ENCODE measurements around the gene PCNX2. TPM values are rescaled to one million over a fixed set of nuclear protein-coding genes. Genes with fewer than 3 reads are reported as not detected.

The PCNX2 gene
- total RNA-seq, 1 donor from 2014 or later: 48.8 TPM

GRCh38 chr1:233268389-233269022 lies 27.0 kb downstream of the PCNX2 start:
- intact Hi-C loops (cut with micrococcal nuclease): loop anchor here (1.0 kb wide), 1 partner anchor 14 kb away; no protein-coding TSS in a partner anchor

- intact Hi-C loops (cut with micrococcal nuclease): loop anchor here (5.0 kb wide), 1 partner anchor 36 kb away; the partner anchor contains the start of gene PCNX2
Observed at GRCh38 chr1:233261695-233262094, 33.8 kb downstream of the PCNX2 start.

GRCh38 chr1:233261206-233261605 lies 34.3 kb downstream of the PCNX2 start:
- intact Hi-C loops (cut with micrococcal nuclease): loop anchor here (5.0 kb wide), 1 partner anchor 36 kb away; the partner anchor contains the start of gene PCNX2

- intact Hi-C loops (cut with micrococcal nuclease): no loop called here
Observed at GRCh38 chr1:233257786-233258185, 37.7 kb downstream of the PCNX2 start.

- intact Hi-C loops (cut with micrococcal nuclease): no loop called here
Observed at GRCh38 chr1:233256789-233257188, 38.7 kb downstream of the PCNX2 start.

- intact Hi-C loops (cut with micrococcal nuclease): no loop called here
Observed at GRCh38 chr1:233256191-233256590, 39.3 kb downstream of the PCNX2 start.

GRCh38 chr1:233255145-233255544 lies 40.4 kb downstream of the PCNX2 start:
- intact Hi-C loops (cut with micrococcal nuclease): no loop called here

GRCh38 chr1:233253832-233254331 lies 41.6 kb downstream of the PCNX2 start:
- intact Hi-C loops (cut with micrococcal nuclease): no loop called here

GRCh38 chr1:233253231-233253831 lies 42.2 kb downstream of the PCNX2 start:
- intact Hi-C loops (cut with micrococcal nuclease): no loop called here

GRCh38 chr1:233252441-233252840 lies 43.1 kb downstream of the PCNX2 start:
- intact Hi-C loops (cut with micrococcal nuclease): no loop called here

- intact Hi-C loops (cut with micrococcal nuclease): no loop called here
Observed at GRCh38 chr1:233251201-233251720, 44.3 kb downstream of the PCNX2 start.

GRCh38 chr1:233248014-233248413 lies 47.5 kb downstream of the PCNX2 start:
- intact Hi-C loops (cut with micrococcal nuclease): no loop called here

- intact Hi-C loops (cut with micrococcal nuclease): no loop called here
Observed at GRCh38 chr1:233246965-233247364, 48.6 kb downstream of the PCNX2 start.

- intact Hi-C loops (cut with micrococcal nuclease): no loop called here
Observed at GRCh38 chr1:233245191-233245765, 50.2 kb downstream of the PCNX2 start.

- intact Hi-C loops (cut with micrococcal nuclease): no loop called here
Observed at GRCh38 chr1:233244183-233244582, 51.3 kb downstream of the PCNX2 start.

- intact Hi-C loops (cut with micrococcal nuclease): no loop called here
Observed at GRCh38 chr1:233242827-233243483, 52.6 kb downstream of the PCNX2 start.

GRCh38 chr1:233241759-233242158 lies 53.8 kb downstream of the PCNX2 start:
- intact Hi-C loops (cut with micrococcal nuclease): loop anchor here (1.0 kb wide), 1 partner anchor 606 kb away; no protein-coding TSS in a partner anchor

- intact Hi-C loops (cut with micrococcal nuclease): loop anchor here (1.0 kb wide), 1 partner anchor 606 kb away; no protein-coding TSS in a partner anchor
Observed at GRCh38 chr1:233240829-233241682, 54.5 kb downstream of the PCNX2 start.

GRCh38 chr1:233240371-233240770 lies 55.2 kb downstream of the PCNX2 start:
- intact Hi-C loops (cut with micrococcal nuclease): no loop called here

- intact Hi-C loops (cut with micrococcal nuclease): no loop called here
Observed at GRCh38 chr1:233238884-233239431, 56.6 kb downstream of the PCNX2 start.

Measured in T-helper 1 cell treated with Interleukin-12 subunit alpha and Interleukin-12 subunit beta and Interleukin-4 antibody, amounts not matched to agents 30 ng/mL and 1 ng/mL, for 36 hours (primary cell).